Keratinocyte (primary cell): ENCODE data around the gene SPECC1L. TPM values are rescaled to one million over a fixed set of nuclear protein-coding genes. Genes with fewer than 3 reads are reported as not detected.

ENCODE experiments used
- DNase-seq: peaks from one replicate; pipeline ENCODE4 v3.0.0-alpha.2; 2011; ENCODE audit warnings: low read depth, missing footprints, low spot score
- FAIRE-seq: peaks from 2 replicates; lab custom pipeline; 2011; peaks lifted over from hg19 to GRCh38; lab: Jason Lieb, UNC
- H2AFZ ChIP-seq: 2 replicates; pipeline ENCODE4 v1.6.0; 2012; ENCODE audit warnings: low read length, control low read depth, inconsistent platforms; ENCODE audit not compliant: control insufficient read depth
- H3K27ac ChIP-seq: 2 replicates; pipeline ENCODE4 v1.5.1; 2011; ENCODE audit warnings: low read length; ENCODE audit not compliant: control insufficient read depth, insufficient read depth
- H3K27me3 ChIP-seq: 3 replicates; pipeline ENCODE4 v1.6.0; 2011; ENCODE audit warnings: low read length; ENCODE audit not compliant: control insufficient read depth, insufficient read depth; ENCODE audit errors: extremely low read depth
- H3K36me3 ChIP-seq, 2 experiments: 2 replicates in 1 of 2; 3 replicates in 1 of 2; pipeline ENCODE4 v1.5.1; 2011; ENCODE audit warnings: low read length in 2 of 2, mild to moderate bottlenecking in 1 of 2; ENCODE audit not compliant: control insufficient read depth in 2 of 2, insufficient read depth in 2 of 2; ENCODE audit errors: extremely low read depth in 1 of 2
- H3K4me1 ChIP-seq: 3 replicates; pipeline ENCODE4 v1.5.1; 2011; ENCODE audit warnings: low read length; ENCODE audit not compliant: control insufficient read depth, insufficient read depth; ENCODE audit errors: extremely low read depth
- H3K4me2 ChIP-seq: 3 replicates; pipeline ENCODE4 v1.6.0; 2011; ENCODE audit warnings: low read depth, low read length; ENCODE audit not compliant: control insufficient read depth, insufficient read depth; ENCODE audit errors: extremely low read depth
- H3K4me3 ChIP-seq, 3 experiments: fragments of 200-600 bp in 1 of 3; sonication (generic) in 1 of 3; 2 replicates in 2 of 3; 3 replicates in 1 of 3; pipeline ENCODE4 v1.5.1; 2011 to 2016; ENCODE audit warnings: low read length in 3 of 3, mild to moderate bottlenecking in 3 of 3, control low read depth in 2 of 3, inconsistent platforms in 1 of 3, low read depth in 1 of 3, mixed read lengths in 1 of 3, mixed run types in 1 of 3, moderate library complexity in 1 of 3; ENCODE audit not compliant: control insufficient read depth in 2 of 3, insufficient read depth in 2 of 3; ENCODE audit errors: extremely low read depth in 1 of 3
- H3K79me2 ChIP-seq: 2 replicates; pipeline ENCODE4 v1.6.0; 2012; ENCODE audit warnings: low read length; ENCODE audit not compliant: control insufficient read depth, insufficient read depth
- H3K9ac ChIP-seq: 3 replicates; pipeline ENCODE4 v1.6.0; 2011; ENCODE audit warnings: low read length; ENCODE audit not compliant: control insufficient read depth, insufficient read depth; ENCODE audit errors: extremely low read depth
- H3K9me1 ChIP-seq: 3 replicates; pipeline ENCODE4 v1.6.0; 2011; ENCODE audit warnings: low read length; ENCODE audit not compliant: control insufficient read depth, insufficient read depth; ENCODE audit errors: extremely low read depth
- H3K9me3 ChIP-seq: 2 replicates; pipeline ENCODE4 v1.5.1; 2012; ENCODE audit warnings: low read depth, low read length; ENCODE audit not compliant: control insufficient read depth
- H4K20me1 ChIP-seq: 3 replicates; pipeline ENCODE4 v1.6.0; 2011; ENCODE audit warnings: low read length; ENCODE audit not compliant: control insufficient read depth, insufficient read depth; ENCODE audit errors: extremely low read depth
- EZH2 ChIP-seq: IDR thresholded peaks from one replicate; pipeline ENCODE4 v1.6.1; 2012; ENCODE audit warnings: inconsistent platforms, mild to moderate bottlenecking, low read length, moderate library complexity
- dilution Hi-C: fragments of 300-500 bp; cut with MboI; formaldehyde crosslinking; loops from one replicate; pipeline ENCODE4 v1.7.0; 2020; ENCODE audit warnings: low sequenced_read_pairs; ENCODE audit not compliant: extremely low pct_ligation_motif_present
- polyA plus RNA-seq, 5 experiments: library from polyadenylated mRNA; depleted of rRNA in 3 of 5; stranded (reverse) in 3 of 5; stranded (forward) in 1 of 5; unstranded in 1 of 5; fragments of >200 nt; gene quantifications; 1 replicate in 1 of 5; 2 replicates in 3 of 5; 3 replicates in 1 of 5; pipeline versions ENCODE4 v1.2.1 to v1.2.3, GENCODE V29; 2011 to 2012; ENCODE audit warnings: missing spikeins in 2 of 5, low read depth in 1 of 5, low replicate concordance in 1 of 5
- TF ChIP-seq, protein P1 (sequence below), 3 experiments: IDR thresholded peaks in 1 of 3; conservative IDR thresholded peaks in 1 of 3; optimal IDR thresholded peaks in 1 of 3; 2 replicates in 2 of 3; 3 replicates in 1 of 3; pipeline versions ENCODE3 to v1.5.1; 2011; ENCODE audit warnings: low read length in 3 of 3, mild to moderate bottlenecking in 3 of 3, moderate library complexity in 2 of 3, control low read depth in 1 of 3, inconsistent platforms in 1 of 3; ENCODE audit not compliant: insufficient read depth in 2 of 3; ENCODE audit errors: extremely low read depth in 1 of 3

SPECC1L gene
- polyA plus RNA-seq, 1 donor (not counting 4 experiments of a cell fraction or from before 2014, with no cell fraction given) = 19.3 TPM

DNA sequence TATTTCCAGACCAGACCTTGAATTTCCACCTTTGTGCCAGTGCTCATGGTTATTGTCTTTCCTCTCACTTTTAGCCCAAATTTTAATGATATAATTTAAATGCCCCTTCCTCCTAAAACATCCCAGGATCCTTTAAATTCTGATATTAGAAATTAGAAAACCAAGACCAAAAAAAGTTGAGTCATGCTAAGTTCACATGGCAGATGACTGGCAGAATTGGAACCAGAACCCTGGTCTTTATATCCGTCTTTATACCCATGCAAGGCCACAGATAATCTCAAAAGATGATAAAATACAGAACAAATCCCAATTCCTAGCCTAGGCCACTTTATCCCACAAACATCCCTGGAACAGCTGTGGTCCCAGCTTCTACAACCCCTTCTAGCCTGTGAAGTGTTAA, 183.2 kb downstream of the SPECC1L start:
- no peak overlapping the region for H3K4me2 ChIP-seq
- no peaks in the 10 kb centered on the region for H3K4me1 ChIP-seq
- H3K9ac ChIP-seq = no peak overlapping the region
- FAIRE-seq = no peak
- H2AFZ ChIP-seq = no peak overlapping the region
- H3K36me3 ChIP-seq = no peaks in the 10 kb centered on the region
- no peaks in the 10 kb centered on the region for H3K79me2 ChIP-seq
- H3K9me1 ChIP-seq = no peaks in the 10 kb centered on the region
- no peaks in the 10 kb centered on the region for H4K20me1 ChIP-seq
- dilution Hi-C loops = no loop called here
- H3K27me3 ChIP-seq = no peaks in the 10 kb centered on the region
- no peak overlapping the region for H3K27ac ChIP-seq
- TF ChIP-seq, protein P1, sequence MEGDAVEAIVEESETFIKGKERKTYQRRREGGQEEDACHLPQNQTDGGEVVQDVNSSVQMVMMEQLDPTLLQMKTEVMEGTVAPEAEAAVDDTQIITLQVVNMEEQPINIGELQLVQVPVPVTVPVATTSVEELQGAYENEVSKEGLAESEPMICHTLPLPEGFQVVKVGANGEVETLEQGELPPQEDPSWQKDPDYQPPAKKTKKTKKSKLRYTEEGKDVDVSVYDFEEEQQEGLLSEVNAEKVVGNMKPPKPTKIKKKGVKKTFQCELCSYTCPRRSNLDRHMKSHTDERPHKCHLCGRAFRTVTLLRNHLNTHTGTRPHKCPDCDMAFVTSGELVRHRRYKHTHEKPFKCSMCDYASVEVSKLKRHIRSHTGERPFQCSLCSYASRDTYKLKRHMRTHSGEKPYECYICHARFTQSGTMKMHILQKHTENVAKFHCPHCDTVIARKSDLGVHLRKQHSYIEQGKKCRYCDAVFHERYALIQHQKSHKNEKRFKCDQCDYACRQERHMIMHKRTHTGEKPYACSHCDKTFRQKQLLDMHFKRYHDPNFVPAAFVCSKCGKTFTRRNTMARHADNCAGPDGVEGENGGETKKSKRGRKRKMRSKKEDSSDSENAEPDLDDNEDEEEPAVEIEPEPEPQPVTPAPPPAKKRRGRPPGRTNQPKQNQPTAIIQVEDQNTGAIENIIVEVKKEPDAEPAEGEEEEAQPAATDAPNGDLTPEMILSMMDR (optimal IDR thresholded peaks at IDR 0.05 in 1 of 3, IDR thresholded peaks at IDR 0.05 in 1 of 3, conservative IDR thresholded peaks at IDR 0.05 in 1 of 3; ENCODE audit: extremely low read depth in 1 of 3, insufficient read depth in 2 of 3, low read length in 3 of 3) = no peak
- TF ChIP-seq EZH2 = no peak
- H3K4me3 ChIP-seq = no peak overlapping the region
- DNase-seq = no peak
- peaks cover 1% of the 10 kb centered on the region for H3K9me3 ChIP-seq

GRCh38 chr22:24455039-24455438, 184.4 kb downstream of the SPECC1L start:
- H2AFZ ChIP-seq = no peak overlapping the region

More at GRCh38 chr22:24455039-24455438, 184.4 kb downstream of the SPECC1L start:
- Histone ChIP-seq H3K4me2 (no peak overlapping the region), H3K9me3 (peaks cover 1% of the 10 kb centered on the region), H3K27ac (no peak overlapping the region), H4K20me1 (no peaks in the 10 kb centered on the region), H3K9ac (no peak overlapping the region), H3K79me2 (no peaks in the 10 kb centered on the region), H3K27me3 (no peaks in the 10 kb centered on the region), H3K36me3 (no peaks in the 10 kb centered on the region), H3K4me3 (no peak overlapping the region), H3K9me1 (no peaks in the 10 kb centered on the region), H3K4me1 (no peaks in the 10 kb centered on the region)
- TF ChIP-seq, protein P1 (optimal IDR thresholded peaks at IDR 0.05 in 1 of 3, IDR thresholded peaks at IDR 0.05 in 1 of 3, conservative IDR thresholded peaks at IDR 0.05 in 1 of 3; ENCODE audit: extremely low read depth in 1 of 3, insufficient read depth in 2 of 3, low read length in 3 of 3) = no peak
- no peak for TF ChIP-seq EZH2
- no peak for DNase-seq
- no peak for FAIRE-seq
- dilution Hi-C loops = no loop called here
